Endothelial cell of umbilical vein (primary cell): ENCODE results near the gene NUP153.

Experiments used
- CTCF ChIP-seq, 2 donors: IDR thresholded peaks; 1 replicate in 1 of 2; 2 replicates in 1 of 2; pipeline ENCODE4 v1.5.1; 2011; ENCODE audit warnings: low read length in 2 of 2, mild to moderate bottlenecking in 2 of 2, moderate library complexity in 2 of 2, control low read depth in 1 of 2, inconsistent platforms in 1 of 2, low read depth in 1 of 2; ENCODE audit not compliant: insufficient read depth in 1 of 2; ENCODE audit errors: extremely low read depth in 1 of 2
- EZH2 ChIP-seq: IDR thresholded peaks from 2 replicates; pipeline ENCODE4 v1.6.1; 2012; ENCODE audit warnings: borderline replicate concordance, low read depth, mild to moderate bottlenecking, moderate library complexity, low read length, inconsistent platforms; ENCODE audit not compliant: severe bottlenecking
- GATA2 ChIP-seq: IDR thresholded peaks from 2 replicates; pipeline ENCODE4 v1.7.0; 2011; ENCODE audit warnings: low read depth, mild to moderate bottlenecking, moderate library complexity, mixed read lengths, low read length; ENCODE audit not compliant: insufficient read length, insufficient read depth
- JUN ChIP-seq: IDR thresholded peaks from 2 replicates; pipeline ENCODE4 v1.6.1; 2011; ENCODE audit warnings: borderline replicate concordance, low read depth; ENCODE audit not compliant: insufficient read length, insufficient read depth
- MAX ChIP-seq: IDR thresholded peaks from 2 replicates; pipeline ENCODE4 v1.6.1; 2011; ENCODE audit not compliant: insufficient read depth, insufficient read length
- POLR2AphosphoS5 ChIP-seq: IDR thresholded peaks from 2 replicates; pipeline ENCODE4 v1.6.1; 2012; ENCODE audit warnings: low read depth, mild to moderate bottlenecking, control low read depth, low read length, moderate library complexity; ENCODE audit not compliant: insufficient read depth

GRCh38 chr6:17710331-17710730 is 3.6 kb upstream of the NUP153 start:
- TF ChIP-seq CTCF (IDR thresholded peaks at IDR 0.05; ENCODE audit: extremely low read depth in 1 of 2, insufficient read depth in 1 of 2, low read depth in 1 of 2, low read length in 2 of 2) (no peak), POLR2AphosphoS5 (no peak), EZH2 (no peak), MAX (no peak), GATA2 (no peak), JUN (no peak)
